A549 (cell line): ENCODE results near the gene OCIAD2. TPM values are rescaled to one million over a fixed set of nuclear protein-coding genes. Genes with fewer than 3 reads are reported as not detected.
A peak's percentile ranks its signal among the peaks of the same experiment; 100 is the strongest.

Experiments used
- ATAC-seq, 2 experiments: fragments of 200-7000 bp in 1 of 2; fragments of >200 bp in 1 of 2; cut with Nextera tagmentation in 1 of 2; cut with Tn5 transposase in 1 of 2; 3 replicates each; pipeline versions ENCODE4 v1.8.0 to v1.9.1; 2018 to 2020; ENCODE audit warnings: mild to moderate bottlenecking in 1 of 2, moderate library complexity in 1 of 2
- CTCF ChIA-PET: fragments of 300-600 bp; sonication (Branson Sonifier 250); formaldehyde crosslinking; extraction: SDS; loops from one replicate; lab custom pipeline; 2021; ENCODE audit warnings: antibody characterized with exemption, inconsistent platforms; lab: Yijun Ruan, JAX
- POLR2A ChIA-PET: fragments of 350-600 bp; formaldehyde crosslinking; extraction: SDS; loops from one replicate; lab custom pipeline; 2021; ENCODE audit warnings: antibody characterized with exemption, inconsistent platforms; lab: Yijun Ruan, JAX
- DNase-seq, 2 experiments: peaks; one replicate each; pipeline versions ENCODE4 v3.0.0 to v3.0.0-alpha.2; 2011 to 2016; ENCODE audit warnings: low read depth in 1 of 2, low spot score in 1 of 2
- FAIRE-seq: peaks from 2 replicates; lab custom pipeline; 2011; peaks lifted over from hg19 to GRCh38; lab: Jason Lieb, UNC
- H3K27ac ChIP-seq, 2 experiments: fragments of >200 bp; sonication (Bioruptor Twin); formaldehyde crosslinking; 3 replicates each; pipeline ENCODE4 v1.5.1; 2016 to 2017
- H3K4me1 ChIP-seq: fragments of >200 bp; sonication (Bioruptor Twin); formaldehyde crosslinking; 3 replicates; pipeline ENCODE4 v1.6.1; 2016
- H3K4me2 ChIP-seq: fragments of >200 bp; sonication (Bioruptor Twin); formaldehyde crosslinking; 3 replicates; pipeline ENCODE4 v1.6.1; 2016
- H3K4me3 ChIP-seq: fragments of >200 bp; sonication (Bioruptor Twin); formaldehyde crosslinking; 3 replicates; pipeline ENCODE4 v1.5.1; 2016
- H3K9me3 ChIP-seq: fragments of >200 bp; sonication (Bioruptor Twin); formaldehyde crosslinking; 3 replicates; pipeline ENCODE4 v1.6.1; 2016
- CEBPB ChIP-seq, 2 experiments: fragments of >200 bp in 1 of 2; sonication (Bioruptor Twin) in 1 of 2; formaldehyde crosslinking in 1 of 2; IDR thresholded peaks; 2 replicates each; pipeline ENCODE4 v1.6.1; 2012 to 2016
- E2F6 ChIP-seq: IDR thresholded peaks from 2 replicates; pipeline ENCODE4 v1.6.1; 2012; ENCODE audit warnings: low read depth, borderline replicate concordance
- EP300 ChIP-seq, 2 experiments: fragments of >200 bp; sonication (Bioruptor Twin); formaldehyde crosslinking; IDR thresholded peaks; 2 replicates in 1 of 2; 3 replicates in 1 of 2; pipeline ENCODE4 v1.6.1; 2016 to 2017
- FOXS1 ChIP-seq: fragments of 250-450 bp; sonication (Bioruptor Pico); IDR thresholded peaks from 2 replicates; pipeline ENCODE4 v1.5.0; 2020; ENCODE audit warnings: mild to moderate bottlenecking, moderate library complexity
- HMGXB4 ChIP-seq: fragments of 250-450 bp; sonication (Bioruptor Pico); IDR thresholded peaks from 2 replicates; pipeline ENCODE4 v1.5.0; 2021; ENCODE audit warnings: mild to moderate bottlenecking, moderate library complexity, borderline replicate concordance
- HOXB13 ChIP-seq: fragments of 250-450 bp; sonication (Bioruptor Pico); IDR thresholded peaks from 2 replicates; pipeline ENCODE4 v1.5.0; 2020; ENCODE audit warnings: low read depth, mild to moderate bottlenecking, moderate library complexity
- JUN ChIP-seq, 2 experiments: fragments of >200 bp; sonication (Bioruptor Twin); formaldehyde crosslinking; IDR thresholded peaks; 2 replicates in 1 of 2; 3 replicates in 1 of 2; pipeline ENCODE4 v1.6.1; 2016 to 2017
- KDM5A ChIP-seq: fragments of 200-600 bp; sonication (generic); IDR thresholded peaks from 2 replicates; pipeline ENCODE4 v1.6.1; 2016; ENCODE audit warnings: antibody characterized with exemption, mild to moderate bottlenecking
- MYC ChIP-seq: IDR thresholded peaks from 2 replicates; pipeline ENCODE4 v1.6.1; 2012; ENCODE audit warnings: mild to moderate bottlenecking, inconsistent platforms, low read length, improper control_type of control experiment, borderline replicate concordance
- RAD21 ChIP-seq, 2 experiments: fragments of >200 bp in 1 of 2; sonication (Bioruptor Twin) in 1 of 2; formaldehyde crosslinking in 1 of 2; IDR thresholded peaks in 1 of 2; conservative IDR thresholded peaks in 1 of 2; 2 replicates in 1 of 2; 3 replicates in 1 of 2; pipeline ENCODE4 v1.6.1; 2012 to 2018; ENCODE audit warnings: inconsistent platforms in 1 of 2
- RARB ChIP-seq: fragments of 250-450 bp; sonication (Bioruptor Pico); IDR thresholded peaks from 2 replicates; pipeline ENCODE4 v1.8.0; 2021; ENCODE audit warnings: mild to moderate bottlenecking, moderate library complexity
- RCOR1 ChIP-seq: fragments of 150-350 bp; IDR thresholded peaks from 2 replicates; pipeline ENCODE4 v1.6.1; 2014; ENCODE audit warnings: antibody characterized with exemption, low read length, low read depth
- RNF2 ChIP-seq: fragments of 200-600 bp; sonication (generic); IDR thresholded peaks from 2 replicates; pipeline ENCODE4 v1.6.1; 2016; ENCODE audit warnings: low read depth, mild to moderate bottlenecking, antibody characterized with exemption, moderate library complexity, borderline replicate concordance
- SMC3 ChIP-seq: fragments of >200 bp; sonication (Bioruptor Twin); formaldehyde crosslinking; IDR thresholded peaks from 3 replicates; pipeline ENCODE4 v1.6.1; 2018; ENCODE audit warnings: inconsistent platforms
- TP53 ChIP-seq: fragments of 250-450 bp; sonication (Bioruptor Pico); IDR thresholded peaks from 2 replicates; pipeline ENCODE4 v1.5.0; 2021; ENCODE audit warnings: mild to moderate bottlenecking, moderate library complexity
- ZNF302 ChIP-seq: fragments of 250-450 bp; sonication (Bioruptor Pico); IDR thresholded peaks from 2 replicates; pipeline ENCODE4 v1.9.0; 2021; ENCODE audit warnings: inconsistent platforms, mild to moderate bottlenecking, moderate library complexity
- ZSCAN20 ChIP-seq: fragments of 250-450 bp; sonication (Bioruptor Pico); IDR thresholded peaks from 2 replicates; pipeline ENCODE4 v1.8.0; 2022; ENCODE audit warnings: mild to moderate bottlenecking, moderate library complexity
- WGBS: methylation state at CpG from one replicate; pipeline ENCODE4 v1.1.6; 2017; ENCODE audit errors: missing lambda C conversion rate; 5-methylcytosine and 5-hydroxymethylcytosine counted together
- polyA plus RNA-seq, 4 experiments: library from polyadenylated mRNA; depleted of rRNA in 3 of 4; stranded (reverse); fragments of >200 nt; fragmentation: RNase III in 1 of 4; extraction: RNeasy Plus Mini Kit Qiagen cat#74134 plus additional on column Dnase treatment in 1 of 4; gene quantifications; 2 replicates in 3 of 4; 3 replicates in 1 of 4; pipeline ENCODE4 v1.2.3, GENCODE V29; 2011 to 2017
- TF ChIP-seq, protein P1 (sequence below): fragments of 150-350 bp; IDR thresholded peaks from 2 replicates; pipeline ENCODE4 v1.6.1; 2014; ENCODE audit warnings: low read depth, mild to moderate bottlenecking, low read length
- TF ChIP-seq, protein P2 (sequence below): fragments of 200-600 bp; sonication (generic); IDR thresholded peaks from 2 replicates; pipeline ENCODE4 v1.6.1; 2016; ENCODE audit warnings: antibody characterized with exemption, mild to moderate bottlenecking, moderate library complexity
- TF ChIP-seq, protein P3 (sequence below): fragments of >200 bp; sonication (Bioruptor Twin); formaldehyde crosslinking; IDR thresholded peaks from 3 replicates; pipeline ENCODE4 v1.5.1; 2016

Gene OCIAD2
- polyA plus RNA-seq, 2 of the 4 experiments (the other 2 are of a cell fraction), result 141 to 170 TPM

GRCh38 chr4:48937033-48937432, 30.5 kb upstream of the OCIAD2 start:
- CTCF ChIA-PET, result interaction anchor here (1.0 kb wide), 1 partner anchor 107 kb away, joined by 3 read pairs; no protein-coding TSS in a partner anchor
- Histone ChIP-seq H3K4me2 (no peak overlapping the region), H3K9me3 (no peaks in the 10 kb centered on the region), H3K4me1 (peaks cover 9% of the 10 kb centered on the region; the same call in 2 of the 3 replicates), H3K27ac (no peak overlapping the region), H3K4me3 (no peak overlapping the region)
- FAIRE-seq, result no peak
- POLR2A ChIA-PET, result no interaction called here
- DNase-seq, result no peak
- ATAC-seq, result no peak
- TF ChIP-seq RNF2 (no peak), E2F6 (no peak), HOXB13 (no peak), FOXS1 (no peak), ZNF302 (CRISPR knock-in tag) (no peak), EP300 (IDR thresholded peaks at IDR 0.05) (no peak), RARB (CRISPR knock-in tag) (no peak), CEBPB (IDR thresholded peaks at IDR 0.05) (no peak), RCOR1 (no peak), SMC3 (no peak), JUN (IDR thresholded peaks at IDR 0.05) (no peak), MYC (no peak)
- TF ChIP-seq, protein P1, sequence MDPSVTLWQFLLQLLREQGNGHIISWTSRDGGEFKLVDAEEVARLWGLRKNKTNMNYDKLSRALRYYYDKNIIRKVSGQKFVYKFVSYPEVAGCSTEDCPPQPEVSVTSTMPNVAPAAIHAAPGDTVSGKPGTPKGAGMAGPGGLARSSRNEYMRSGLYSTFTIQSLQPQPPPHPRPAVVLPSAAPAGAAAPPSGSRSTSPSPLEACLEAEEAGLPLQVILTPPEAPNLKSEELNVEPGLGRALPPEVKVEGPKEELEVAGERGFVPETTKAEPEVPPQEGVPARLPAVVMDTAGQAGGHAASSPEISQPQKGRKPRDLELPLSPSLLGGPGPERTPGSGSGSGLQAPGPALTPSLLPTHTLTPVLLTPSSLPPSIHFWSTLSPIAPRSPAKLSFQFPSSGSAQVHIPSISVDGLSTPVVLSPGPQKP, result no peak
- TF ChIP-seq, protein P2, sequence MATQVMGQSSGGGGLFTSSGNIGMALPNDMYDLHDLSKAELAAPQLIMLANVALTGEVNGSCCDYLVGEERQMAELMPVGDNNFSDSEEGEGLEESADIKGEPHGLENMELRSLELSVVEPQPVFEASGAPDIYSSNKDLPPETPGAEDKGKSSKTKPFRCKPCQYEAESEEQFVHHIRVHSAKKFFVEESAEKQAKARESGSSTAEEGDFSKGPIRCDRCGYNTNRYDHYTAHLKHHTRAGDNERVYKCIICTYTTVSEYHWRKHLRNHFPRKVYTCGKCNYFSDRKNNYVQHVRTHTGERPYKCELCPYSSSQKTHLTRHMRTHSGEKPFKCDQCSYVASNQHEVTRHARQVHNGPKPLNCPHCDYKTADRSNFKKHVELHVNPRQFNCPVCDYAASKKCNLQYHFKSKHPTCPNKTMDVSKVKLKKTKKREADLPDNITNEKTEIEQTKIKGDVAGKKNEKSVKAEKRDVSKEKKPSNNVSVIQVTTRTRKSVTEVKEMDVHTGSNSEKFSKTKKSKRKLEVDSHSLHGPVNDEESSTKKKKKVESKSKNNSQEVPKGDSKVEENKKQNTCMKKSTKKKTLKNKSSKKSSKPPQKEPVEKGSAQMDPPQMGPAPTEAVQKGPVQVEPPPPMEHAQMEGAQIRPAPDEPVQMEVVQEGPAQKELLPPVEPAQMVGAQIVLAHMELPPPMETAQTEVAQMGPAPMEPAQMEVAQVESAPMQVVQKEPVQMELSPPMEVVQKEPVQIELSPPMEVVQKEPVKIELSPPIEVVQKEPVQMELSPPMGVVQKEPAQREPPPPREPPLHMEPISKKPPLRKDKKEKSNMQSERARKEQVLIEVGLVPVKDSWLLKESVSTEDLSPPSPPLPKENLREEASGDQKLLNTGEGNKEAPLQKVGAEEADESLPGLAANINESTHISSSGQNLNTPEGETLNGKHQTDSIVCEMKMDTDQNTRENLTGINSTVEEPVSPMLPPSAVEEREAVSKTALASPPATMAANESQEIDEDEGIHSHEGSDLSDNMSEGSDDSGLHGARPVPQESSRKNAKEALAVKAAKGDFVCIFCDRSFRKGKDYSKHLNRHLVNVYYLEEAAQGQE, result no peak
- TF ChIP-seq, all 56 proteins: peak for 0
- 65% methylated on average over 2 of the region's 2 CpGs for WGBS

DNA sequence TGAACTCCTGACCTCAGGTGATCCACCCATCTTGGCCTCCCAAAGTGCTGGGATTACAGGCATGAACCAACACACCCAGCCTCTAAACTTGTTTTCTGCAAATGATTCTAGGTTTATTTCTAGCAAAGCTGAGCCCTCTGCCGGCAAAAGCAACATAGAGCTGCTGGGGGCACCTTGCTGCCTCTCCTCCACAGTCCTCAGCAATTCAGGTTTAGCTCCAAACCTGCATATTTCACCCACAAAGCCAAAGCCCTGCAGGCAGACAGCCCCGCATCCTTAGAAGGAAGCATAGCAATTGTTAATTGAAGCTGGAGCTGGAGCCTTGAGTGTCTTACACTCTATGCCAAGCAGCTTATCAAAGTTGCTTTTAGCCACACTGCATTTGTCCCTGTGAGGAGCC, 24.9 kb upstream of the OCIAD2 start:
- H3K4me2 ChIP-seq, result no peak overlapping the region
- TF ChIP-seq ZSCAN20 (CRISPR knock-in tag), result no peak
- TF ChIP-seq RARB (CRISPR knock-in tag), result no peak
- peak; percentile 27 to 28; a peak in 2 of 5 replicates for TF ChIP-seq RAD21 (conservative IDR thresholded peaks at IDR 0.05 in 1 of 2, IDR thresholded peaks at IDR 0.05 in 1 of 2)
- no peak for TF ChIP-seq KDM5A
- peak; percentile 23; the same call in 1 of the 3 replicates for TF ChIP-seq SMC3
- no peak for TF ChIP-seq TP53
- TF ChIP-seq, protein P3, sequence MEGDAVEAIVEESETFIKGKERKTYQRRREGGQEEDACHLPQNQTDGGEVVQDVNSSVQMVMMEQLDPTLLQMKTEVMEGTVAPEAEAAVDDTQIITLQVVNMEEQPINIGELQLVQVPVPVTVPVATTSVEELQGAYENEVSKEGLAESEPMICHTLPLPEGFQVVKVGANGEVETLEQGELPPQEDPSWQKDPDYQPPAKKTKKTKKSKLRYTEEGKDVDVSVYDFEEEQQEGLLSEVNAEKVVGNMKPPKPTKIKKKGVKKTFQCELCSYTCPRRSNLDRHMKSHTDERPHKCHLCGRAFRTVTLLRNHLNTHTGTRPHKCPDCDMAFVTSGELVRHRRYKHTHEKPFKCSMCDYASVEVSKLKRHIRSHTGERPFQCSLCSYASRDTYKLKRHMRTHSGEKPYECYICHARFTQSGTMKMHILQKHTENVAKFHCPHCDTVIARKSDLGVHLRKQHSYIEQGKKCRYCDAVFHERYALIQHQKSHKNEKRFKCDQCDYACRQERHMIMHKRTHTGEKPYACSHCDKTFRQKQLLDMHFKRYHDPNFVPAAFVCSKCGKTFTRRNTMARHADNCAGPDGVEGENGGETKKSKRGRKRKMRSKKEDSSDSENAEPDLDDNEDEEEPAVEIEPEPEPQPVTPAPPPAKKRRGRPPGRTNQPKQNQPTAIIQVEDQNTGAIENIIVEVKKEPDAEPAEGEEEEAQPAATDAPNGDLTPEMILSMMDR, result 0 out of 3 replicates have a peak, but pooled peaks have one; percentile 11
- TF ChIP-seq HMGXB4, result no peak
- no peak overlapping the region for H3K4me3 ChIP-seq
- ChIA-PET POLR2A (no interaction called here), CTCF (interaction anchor here (1.2 to 1.7 kb wide), 3 partner anchors 9 to 31 kb away, joined by 3 to 7 read pairs (median 3); no protein-coding TSS in a partner anchor)
- DNase-seq, result no peak
- no peaks in the 10 kb centered on the region for H3K9me3 ChIP-seq
- ATAC-seq, result peak in 1 of 2 experiments; percentile 49; a peak in 2 of 6 replicates
- H3K27ac ChIP-seq, result no peak overlapping the region
- no peaks in the 10 kb centered on the region for H3K4me1 ChIP-seq
- FAIRE-seq, result no peak
- 40% methylated on average over 1 of the region's 2 CpGs for WGBS
